GM23338 (cell line): ENCODE data around the gene CDK10. TPM values are rescaled to one million over a fixed set of nuclear protein-coding genes. Genes with fewer than 3 reads are reported as not detected.

Source experiments
- ATAC-seq: fragments of 200-7000 bp; cut with Tn5 transposase; 3 replicates; pipeline ENCODE4 v1.9.1; 2020
- DNase-seq: peaks from one replicate; pipeline ENCODE4 v3.0.0-alpha.2; 2015; ENCODE audit warnings: low spot score
- H2AFZ ChIP-seq: fragments of 200-600 bp; sonication (generic); 2 replicates; pipeline ENCODE4 v1.8.0; 2016; ENCODE audit warnings: antibody characterized with exemption, mild to moderate bottlenecking, moderate library complexity
- H3F3A ChIP-seq: fragments of 200-600 bp; sonication (generic); replicated peaks from 2 replicates; pipeline ENCODE4 v1.8.0; 2017; ENCODE audit warnings: antibody characterized with exemption, mixed run types, low read depth
- H3K27ac ChIP-seq: fragments of 200-600 bp; sonication (generic); 2 replicates; pipeline ENCODE4 v1.6.1; 2016; ENCODE audit warnings: low read depth
- H3K27me3 ChIP-seq: fragments of 200-600 bp; sonication (generic); 2 replicates; pipeline ENCODE4 v1.8.0; 2016; ENCODE audit warnings: mild to moderate bottlenecking, mixed run types, moderate library complexity; ENCODE audit not compliant: insufficient read depth
- H3K36me3 ChIP-seq: fragments of 200-600 bp; sonication (generic); 2 replicates; pipeline ENCODE4 v1.8.0; 2016; ENCODE audit warnings: mild to moderate bottlenecking; ENCODE audit not compliant: insufficient read depth
- H3K4me1 ChIP-seq: fragments of 200-600 bp; sonication (generic); 2 replicates; pipeline ENCODE4 v1.8.0; 2016; ENCODE audit warnings: mild to moderate bottlenecking, moderate library complexity; ENCODE audit not compliant: insufficient read depth
- H3K4me2 ChIP-seq: fragments of 200-600 bp; sonication (generic); 2 replicates; pipeline ENCODE4 v1.7.1; 2017; ENCODE audit warnings: mixed run types
- H3K4me3 ChIP-seq: fragments of 200-600 bp; sonication (generic); 2 replicates; pipeline ENCODE4 v1.6.1; 2016; ENCODE audit warnings: mixed run types
- H3K79me2 ChIP-seq: fragments of 200-600 bp; sonication (generic); replicated peaks from 2 replicates; pipeline ENCODE4 v1.8.0; 2017; ENCODE audit warnings: mild to moderate bottlenecking; ENCODE audit not compliant: insufficient read depth
- H3K9me2 ChIP-seq: fragments of 200-600 bp; sonication (generic); 2 replicates; pipeline ENCODE4 v1.8.0; 2017; ENCODE audit not compliant: insufficient read depth
- H4K20me1 ChIP-seq: fragments of 200-600 bp; sonication (generic); replicated peaks from 2 replicates; pipeline ENCODE4 v1.8.0; 2017; ENCODE audit warnings: mild to moderate bottlenecking; ENCODE audit not compliant: insufficient read depth
- H3K27ac Mint-ChIP-seq: 2 replicates; pipeline ENCODE4 v1.8.0; 2020; ENCODE audit warnings: inconsistent platforms, mild to moderate bottlenecking, moderate library complexity, mixed read lengths
- H3K27me3 Mint-ChIP-seq: 3 replicates; pipeline ENCODE4 v1.8.0; 2022; ENCODE audit warnings: low read depth, mild to moderate bottlenecking, moderate library complexity, mixed read lengths, inconsistent platforms; ENCODE audit not compliant: insufficient read depth, poor library complexity
- H3K36me3 Mint-ChIP-seq: 3 replicates; pipeline ENCODE4 v1.8.0; 2021; ENCODE audit warnings: low read depth, mild to moderate bottlenecking, inconsistent platforms, moderate library complexity, mixed read lengths
- H3K4me1 Mint-ChIP-seq: 3 replicates; pipeline ENCODE4 v1.8.0; 2020; ENCODE audit warnings: mild to moderate bottlenecking, inconsistent platforms, mixed read lengths
- H3K4me3 Mint-ChIP-seq: 3 replicates; pipeline ENCODE4 v1.8.0; 2021; ENCODE audit warnings: moderate library complexity, mild to moderate bottlenecking, inconsistent platforms, mixed read lengths
- H3K9me3 Mint-ChIP-seq: 3 replicates; pipeline ENCODE4 v1.8.0; 2020; ENCODE audit warnings: moderate library complexity, mild to moderate bottlenecking, inconsistent platforms, mixed read lengths
- CREB1 ChIP-seq: fragments of 250-450 bp; sonication (Bioruptor Pico); IDR thresholded peaks from 2 replicates; pipeline ENCODE4 v1.5.0; 2020; ENCODE audit warnings: low read depth, mild to moderate bottlenecking, moderate library complexity
- EZH2 ChIP-seq: fragments of 200-600 bp; sonication (generic); IDR thresholded peaks from one replicate; pipeline ENCODE4 v1.8.0; 2017; ENCODE audit warnings: antibody characterized with exemption, mild to moderate bottlenecking, low read depth; ENCODE audit not compliant: unreplicated experiment
- EZH2phosphoT487 ChIP-seq: fragments of 200-600 bp; sonication (generic); IDR thresholded peaks from one replicate; pipeline ENCODE4 v1.8.1; 2018; ENCODE audit warnings: antibody characterized with exemption; ENCODE audit not compliant: unreplicated experiment
- JUNB ChIP-seq: IDR thresholded peaks from one replicate; pipeline ENCODE4 v1.6.1; 2016; ENCODE audit warnings: antibody characterized with exemption; ENCODE audit not compliant: unreplicated experiment
- NANOG ChIP-seq: IDR thresholded peaks from 2 replicates; pipeline ENCODE4 v1.6.1; 2016; ENCODE audit warnings: antibody characterized with exemption, borderline replicate concordance
- POLR2AphosphoS5 ChIP-seq: IDR thresholded peaks from 2 replicates; pipeline ENCODE4 v1.6.1; 2016; ENCODE audit warnings: antibody characterized with exemption, low read depth
- STAT1 ChIP-seq: IDR thresholded peaks from one replicate; pipeline ENCODE4 v1.6.1; 2016; ENCODE audit warnings: antibody characterized with exemption; ENCODE audit not compliant: unreplicated experiment
- polyA plus RNA-seq: library from polyadenylated mRNA; unstranded; fragments of >200 nt; fragmentation: Nextera tagmentation; extraction: Ambion mirVana; gene quantifications from 2 replicates; pipeline ENCODE4 v1.2.1, GENCODE V29; 2016
- total RNA-seq: library from RNA; depleted of rRNA; stranded (reverse); fragments of >200 nt; shearing (Covaris generic); gene quantifications from 2 replicates; pipeline ENCODE4 v1.2.3, GENCODE V29; 2014
- TF ChIP-seq, protein P1 (sequence below): IDR thresholded peaks from one replicate; pipeline ENCODE4 v1.6.1; 2018; ENCODE audit warnings: antibody characterized with exemption; ENCODE audit not compliant: unreplicated experiment
- TF ChIP-seq, protein P2 (sequence below): IDR thresholded peaks from 2 replicates; pipeline ENCODE4 v1.6.1; 2016; ENCODE audit warnings: antibody characterized with exemption

The CDK10 gene
- total and polyA plus RNA-seq, 2 experiments from 2014 or later, result 64.6 to 88.0 TPM

DNA sequence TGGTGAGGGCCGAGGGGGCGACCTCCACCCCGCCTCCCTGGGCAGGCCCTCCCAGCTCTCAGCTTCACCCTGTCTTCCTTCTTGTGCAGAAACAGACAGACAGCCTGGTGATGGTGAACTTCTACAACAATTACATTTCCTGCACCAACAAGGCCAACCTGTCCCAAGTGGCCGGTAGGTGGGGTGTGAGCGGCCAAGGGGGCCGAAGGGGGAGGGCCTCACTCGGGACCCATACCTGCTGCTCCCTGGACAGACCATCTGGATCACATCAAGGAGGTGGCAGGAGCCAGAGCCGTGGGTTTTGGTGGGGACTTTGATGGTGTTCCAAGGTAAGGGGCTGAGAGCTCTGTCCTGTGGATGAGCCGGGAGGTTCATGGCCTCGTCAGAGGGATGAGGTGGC, 49.1 kb upstream of the CDK10 start:
- no peaks in the 10 kb centered on the region for H3K9me2 ChIP-seq
- ATAC-seq (no peak), DNase-seq (no peak)
- H3K79me2 ChIP-seq, result no peaks in the 10 kb centered on the region
- H2AFZ ChIP-seq, result no peak overlapping the region
- no peaks in the 10 kb centered on the region for H3K4me1 ChIP-seq
- Mint-ChIP-seq H3K9me3 (no peaks in the 10 kb centered on the region), H3K36me3 (no peaks in the 10 kb centered on the region), H3K4me3 (no peak overlapping the region), H3K27me3 (peaks cover 15% of the 10 kb centered on the region), H3K27ac (no peak overlapping the region), H3K4me1 (peaks cover 6% of the 10 kb centered on the region; the same call in 2 of the 3 replicates)
- H3K4me2 ChIP-seq, result no peak overlapping the region
- H3F3A ChIP-seq, result no peaks in the 10 kb centered on the region; the same call in 1 of the 2 replicates
- no peaks in the 10 kb centered on the region for H3K27me3 ChIP-seq
- H4K20me1 ChIP-seq, result no peaks in the 10 kb centered on the region
- H3K36me3 ChIP-seq, result no peaks in the 10 kb centered on the region
- H3K4me3 ChIP-seq, result no peak overlapping the region
- TF ChIP-seq STAT1, result no peak
- no peak for TF ChIP-seq EZH2phosphoT487
- no peak for TF ChIP-seq JUNB
- TF ChIP-seq NANOG, result no peak
- TF ChIP-seq, protein P1, sequence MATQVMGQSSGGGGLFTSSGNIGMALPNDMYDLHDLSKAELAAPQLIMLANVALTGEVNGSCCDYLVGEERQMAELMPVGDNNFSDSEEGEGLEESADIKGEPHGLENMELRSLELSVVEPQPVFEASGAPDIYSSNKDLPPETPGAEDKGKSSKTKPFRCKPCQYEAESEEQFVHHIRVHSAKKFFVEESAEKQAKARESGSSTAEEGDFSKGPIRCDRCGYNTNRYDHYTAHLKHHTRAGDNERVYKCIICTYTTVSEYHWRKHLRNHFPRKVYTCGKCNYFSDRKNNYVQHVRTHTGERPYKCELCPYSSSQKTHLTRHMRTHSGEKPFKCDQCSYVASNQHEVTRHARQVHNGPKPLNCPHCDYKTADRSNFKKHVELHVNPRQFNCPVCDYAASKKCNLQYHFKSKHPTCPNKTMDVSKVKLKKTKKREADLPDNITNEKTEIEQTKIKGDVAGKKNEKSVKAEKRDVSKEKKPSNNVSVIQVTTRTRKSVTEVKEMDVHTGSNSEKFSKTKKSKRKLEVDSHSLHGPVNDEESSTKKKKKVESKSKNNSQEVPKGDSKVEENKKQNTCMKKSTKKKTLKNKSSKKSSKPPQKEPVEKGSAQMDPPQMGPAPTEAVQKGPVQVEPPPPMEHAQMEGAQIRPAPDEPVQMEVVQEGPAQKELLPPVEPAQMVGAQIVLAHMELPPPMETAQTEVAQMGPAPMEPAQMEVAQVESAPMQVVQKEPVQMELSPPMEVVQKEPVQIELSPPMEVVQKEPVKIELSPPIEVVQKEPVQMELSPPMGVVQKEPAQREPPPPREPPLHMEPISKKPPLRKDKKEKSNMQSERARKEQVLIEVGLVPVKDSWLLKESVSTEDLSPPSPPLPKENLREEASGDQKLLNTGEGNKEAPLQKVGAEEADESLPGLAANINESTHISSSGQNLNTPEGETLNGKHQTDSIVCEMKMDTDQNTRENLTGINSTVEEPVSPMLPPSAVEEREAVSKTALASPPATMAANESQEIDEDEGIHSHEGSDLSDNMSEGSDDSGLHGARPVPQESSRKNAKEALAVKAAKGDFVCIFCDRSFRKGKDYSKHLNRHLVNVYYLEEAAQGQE, result no peak
- no peak overlapping the region for H3K27ac ChIP-seq

DNA sequence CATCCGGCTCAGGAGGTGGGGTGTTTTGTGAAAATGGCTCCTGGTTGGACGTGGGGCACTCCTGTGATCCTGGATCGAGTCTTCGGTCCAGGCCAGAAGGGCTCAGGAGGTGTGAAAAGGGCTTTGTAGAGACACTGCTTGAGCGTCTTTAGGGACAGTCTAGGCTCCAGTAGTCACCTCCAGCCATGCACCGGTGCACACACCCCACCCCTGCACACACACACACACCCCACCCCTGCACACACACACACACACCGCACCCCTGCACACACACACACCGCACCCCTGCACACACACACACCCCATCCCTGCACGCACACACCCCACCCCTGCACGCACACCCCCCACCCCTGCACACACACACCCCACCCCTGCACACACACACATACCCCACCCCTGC, 48.0 kb upstream of the CDK10 start:
- TF ChIP-seq EZH2phosphoT487, result no peak
- TF ChIP-seq POLR2AphosphoS5, result no peak
- TF ChIP-seq, protein P2, sequence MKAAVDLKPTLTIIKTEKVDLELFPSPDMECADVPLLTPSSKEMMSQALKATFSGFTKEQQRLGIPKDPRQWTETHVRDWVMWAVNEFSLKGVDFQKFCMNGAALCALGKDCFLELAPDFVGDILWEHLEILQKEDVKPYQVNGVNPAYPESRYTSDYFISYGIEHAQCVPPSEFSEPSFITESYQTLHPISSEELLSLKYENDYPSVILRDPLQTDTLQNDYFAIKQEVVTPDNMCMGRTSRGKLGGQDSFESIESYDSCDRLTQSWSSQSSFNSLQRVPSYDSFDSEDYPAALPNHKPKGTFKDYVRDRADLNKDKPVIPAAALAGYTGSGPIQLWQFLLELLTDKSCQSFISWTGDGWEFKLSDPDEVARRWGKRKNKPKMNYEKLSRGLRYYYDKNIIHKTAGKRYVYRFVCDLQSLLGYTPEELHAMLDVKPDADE, result no peak
- TF ChIP-seq EZH2, result no peak
- no peak for TF ChIP-seq CREB1 (CRISPR knock-in tag)
- 0 out of 2 replicates have a peak, but pooled peaks cover 3% of the 10 kb centered on the region for H4K20me1 ChIP-seq
- H3K4me2 ChIP-seq, result no peak overlapping the region
- H2AFZ ChIP-seq, result no peak overlapping the region
- H3K27ac Mint-ChIP-seq, result no peak overlapping the region
- H3K4me3 ChIP-seq, result no peak overlapping the region
- H3K36me3 Mint-ChIP-seq, result no peaks in the 10 kb centered on the region
- no peaks in the 10 kb centered on the region for H3K79me2 ChIP-seq
- H3K9me2 ChIP-seq, result no peaks in the 10 kb centered on the region
- H3K4me1 Mint-ChIP-seq, result peaks cover 6% of the 10 kb centered on the region; the same call in 2 of the 3 replicates
- H3K4me1 ChIP-seq, result no peaks in the 10 kb centered on the region
- H3K9me3 Mint-ChIP-seq, result no peaks in the 10 kb centered on the region
- no peak overlapping the region for H3K4me3 Mint-ChIP-seq
- H3K27me3 Mint-ChIP-seq, result peaks cover 17% of the 10 kb centered on the region
- no peaks in the 10 kb centered on the region for H3K36me3 ChIP-seq
- no peak for DNase-seq
- H3K27ac ChIP-seq, result no peak overlapping the region
- H3F3A ChIP-seq, result peaks cover 4% of the 10 kb centered on the region; the same call in 1 of the 2 replicates
- no peaks in the 10 kb centered on the region for H3K27me3 ChIP-seq
- ATAC-seq, result no peak
